Effector memory CD8-positive, alpha-beta T cell (primary cell): ENCODE data around the gene SPACA7.

Source experiments
- ATAC-seq: fragments of 150-1000 bp; cut with Tn5 transposase; replicated peaks from 2 replicates; pipeline ENCODE4 v1.10.0; 2021; ENCODE audit warnings: mild to moderate bottlenecking, moderate library complexity
- DNase-seq, 3 experiments: peaks; one replicate each; pipeline ENCODE4 v3.0.0; 2021
- H3K27ac Mint-ChIP-seq, 2 donors: one replicate each; pipeline ENCODE4 v1.8.0; 2022; ENCODE audit warnings: mild to moderate bottlenecking in 2 of 2, mixed read lengths in 2 of 2, moderate library complexity in 2 of 2
- H3K27me3 Mint-ChIP-seq, 2 donors: one replicate each; pipeline ENCODE4 v1.8.0; 2022; ENCODE audit warnings: mixed read lengths in 2 of 2
- H3K36me3 Mint-ChIP-seq: one replicate; pipeline ENCODE4 v1.8.0; 2022; ENCODE audit warnings: mild to moderate bottlenecking, moderate library complexity, mixed read lengths; ENCODE audit not compliant: insufficient read depth
- H3K4me1 Mint-ChIP-seq, 2 donors: one replicate each; pipeline ENCODE4 v1.8.0; 2022; ENCODE audit warnings: low read depth in 2 of 2, mixed read lengths in 2 of 2
- H3K4me3 Mint-ChIP-seq, 2 donors: one replicate each; pipeline ENCODE4 v1.8.0; 2022; ENCODE audit warnings: mild to moderate bottlenecking in 2 of 2, mixed read lengths in 2 of 2, moderate library complexity in 2 of 2
- H3K9me3 Mint-ChIP-seq, 2 donors: one replicate each; pipeline ENCODE4 v1.8.0; 2022; ENCODE audit warnings: mixed read lengths in 2 of 2
- total RNA-seq, 9 experiments: gene quantifications; one replicate each; lab custom pipeline; 2026; lab: John Stamatoyannopoulos, UW

Gene SPACA7
- total RNA-seq: 0 reads per million in 9 experiments

- DNase-seq (no peak), ATAC-seq (no peak)
- H3K36me3 Mint-ChIP-seq: peaks cover 4% of the 10 kb centered on the region
- H3K27me3 Mint-ChIP-seq: peaks cover 10 to 42% of the 10 kb centered on the region in 2 donors
- H3K4me3 Mint-ChIP-seq: no peak within 1 kb of the TSS
- H3K4me1 Mint-ChIP-seq: no peaks in the 10 kb centered on the region
- no peaks in the 10 kb centered on the region for H3K9me3 Mint-ChIP-seq
- no peak within 1 kb of the TSS for H3K27ac Mint-ChIP-seq
Observed at GRCh38 chr13:112376050-112376681, at the start of gene SPACA7. TSS of gene SPACA7 (plus strand) at chr13:112376355. CDS start at chr13:112376386, 31 bp downstream.

GRCh38 chr13:112326821-112327370, 49.3 kb upstream of the SPACA7 start:
- H3K27ac Mint-ChIP-seq: no peak overlapping the region
- peaks cover 2 to 8% of the 10 kb centered on the region in 2 donors for H3K9me3 Mint-ChIP-seq
- no peak for ATAC-seq
- H3K4me1 Mint-ChIP-seq: no peaks in the 10 kb centered on the region
- H3K4me3 Mint-ChIP-seq: no peak overlapping the region
- no peak for DNase-seq
- H3K27me3 Mint-ChIP-seq: peaks cover 17 to 72% of the 10 kb centered on the region in 2 donors
- no peaks in the 10 kb centered on the region for H3K36me3 Mint-ChIP-seq

- peaks cover 29 to 83% of the 10 kb centered on the region in 2 donors for H3K27me3 Mint-ChIP-seq
- no peaks in the 10 kb centered on the region for H3K4me1 Mint-ChIP-seq
- DNase-seq (no peak), ATAC-seq (no peak)
- no peaks in the 10 kb centered on the region for H3K36me3 Mint-ChIP-seq
- no peak overlapping the region for H3K27ac Mint-ChIP-seq
- peaks cover 4 to 8% of the 10 kb centered on the region in 2 donors for H3K9me3 Mint-ChIP-seq
- H3K4me3 Mint-ChIP-seq: no peak overlapping the region
Observed at GRCh38 chr13:112328936-112329335, 47.2 kb upstream of the SPACA7 start.

- no peak for DNase-seq
- H3K27me3 Mint-ChIP-seq: peaks cover 29 to 83% of the 10 kb centered on the region in 2 donors
- no peaks in the 10 kb centered on the region for H3K4me1 Mint-ChIP-seq
- no peak overlapping the region for H3K27ac Mint-ChIP-seq
- ATAC-seq: no peak
- H3K4me3 Mint-ChIP-seq: no peak overlapping the region
- peaks cover 4 to 8% of the 10 kb centered on the region in 2 donors for H3K9me3 Mint-ChIP-seq
- no peaks in the 10 kb centered on the region for H3K36me3 Mint-ChIP-seq
Observed at GRCh38 chr13:112329376-112329775, 46.8 kb upstream of the SPACA7 start.

GRCh38 chr13:112330066-112330465, 46.1 kb upstream of the SPACA7 start:
- H3K4me1 Mint-ChIP-seq: no peaks in the 10 kb centered on the region
- DNase-seq (no peak), ATAC-seq (no peak)
- H3K36me3 Mint-ChIP-seq: no peaks in the 10 kb centered on the region
- peaks cover 29 to 81% of the 10 kb centered on the region in 2 donors for H3K27me3 Mint-ChIP-seq
- peaks cover 4 to 8% of the 10 kb centered on the region in 2 donors for H3K9me3 Mint-ChIP-seq
- H3K4me3 Mint-ChIP-seq: no peak overlapping the region
- H3K27ac Mint-ChIP-seq: no peak overlapping the region

- peaks cover 4 to 8% of the 10 kb centered on the region in 2 donors for H3K9me3 Mint-ChIP-seq
- no peak overlapping the region for H3K27ac Mint-ChIP-seq
- no peak overlapping the region for H3K4me3 Mint-ChIP-seq
- no peaks in the 10 kb centered on the region for H3K36me3 Mint-ChIP-seq
- no peaks in the 10 kb centered on the region for H3K4me1 Mint-ChIP-seq
- DNase-seq (no peak), ATAC-seq (no peak)
- H3K27me3 Mint-ChIP-seq: peaks cover 27 to 75% of the 10 kb centered on the region in 2 donors
Observed at GRCh38 chr13:112330479-112331381, 45.4 kb upstream of the SPACA7 start.

GRCh38 chr13:112331675-112332074, 44.5 kb upstream of the SPACA7 start:
- H3K36me3 Mint-ChIP-seq: no peaks in the 10 kb centered on the region
- no peak overlapping the region for H3K27ac Mint-ChIP-seq
- ATAC-seq (no peak), DNase-seq (no peak)
- H3K9me3 Mint-ChIP-seq: peaks cover 4 to 14% of the 10 kb centered on the region in 2 donors
- H3K4me3 Mint-ChIP-seq: no peak overlapping the region
- H3K27me3 Mint-ChIP-seq: peaks cover 30 to 74% of the 10 kb centered on the region in 2 donors
- no peaks in the 10 kb centered on the region for H3K4me1 Mint-ChIP-seq

GRCh38 chr13:112332727-112333126, 43.4 kb upstream of the SPACA7 start:
- no peak overlapping the region for H3K27ac Mint-ChIP-seq
- peaks cover 9 to 20% of the 10 kb centered on the region in 2 donors for H3K9me3 Mint-ChIP-seq
- DNase-seq: no peak
- no peak overlapping the region for H3K4me3 Mint-ChIP-seq
- no peaks in the 10 kb centered on the region for H3K4me1 Mint-ChIP-seq
- H3K27me3 Mint-ChIP-seq: peaks cover 36 to 79% of the 10 kb centered on the region in 2 donors
- no peaks in the 10 kb centered on the region for H3K36me3 Mint-ChIP-seq
- no peak for ATAC-seq

GRCh38 chr13:112333756-112334543, 42.2 kb upstream of the SPACA7 start:
- Mint-ChIP-seq H3K4me1 (no peaks in the 10 kb centered on the region), H3K27me3 (peaks cover 34 to 69% of the 10 kb centered on the region in 2 donors), H3K36me3 (no peaks in the 10 kb centered on the region), H3K27ac (no peak overlapping the region), H3K9me3 (peaks cover 9 to 18% of the 10 kb centered on the region in 2 donors), H3K4me3 (no peak overlapping the region)
- ATAC-seq (no peak), DNase-seq (no peak)

- Mint-ChIP-seq H3K4me1 (no peaks in the 10 kb centered on the region), H3K4me3 (no peak overlapping the region), H3K9me3 (peaks cover 9 to 18% of the 10 kb centered on the region in 2 donors), H3K27me3 (peaks cover 33 to 57% of the 10 kb centered on the region in 2 donors), H3K36me3 (no peaks in the 10 kb centered on the region), H3K27ac (no peak overlapping the region)
- DNase-seq (no peak), ATAC-seq (no peak)
Observed at GRCh38 chr13:112335135-112335534, 41.0 kb upstream of the SPACA7 start.

- no peak for ATAC-seq
- peaks cover 8 to 14% of the 10 kb centered on the region in 2 donors for H3K9me3 Mint-ChIP-seq
- peaks cover 32 to 44% of the 10 kb centered on the region in 2 donors for H3K27me3 Mint-ChIP-seq
- H3K27ac Mint-ChIP-seq: no peak overlapping the region
- H3K4me1 Mint-ChIP-seq: peaks cover 0 to 3% of the 10 kb centered on the region in 2 donors
- no peak overlapping the region for H3K4me3 Mint-ChIP-seq
- DNase-seq: no peak
- H3K36me3 Mint-ChIP-seq: no peaks in the 10 kb centered on the region
Observed at GRCh38 chr13:112341446-112341845, 34.7 kb upstream of the SPACA7 start.

GRCh38 chr13:112341976-112342735, 34.0 kb upstream of the SPACA7 start:
- ATAC-seq: no peak
- H3K27me3 Mint-ChIP-seq: peaks cover 31 to 44% of the 10 kb centered on the region in 2 donors
- DNase-seq: no peak
- peaks cover 0 to 5% of the 10 kb centered on the region in 2 donors for H3K4me1 Mint-ChIP-seq
- no peaks in the 10 kb centered on the region for H3K36me3 Mint-ChIP-seq
- peaks cover 5 to 7% of the 10 kb centered on the region in 2 donors for H3K9me3 Mint-ChIP-seq
- H3K27ac Mint-ChIP-seq: no peak overlapping the region
- H3K4me3 Mint-ChIP-seq: no peak overlapping the region
